Caki2 (cell line): ENCODE measurements around the gene NUDT8. TPM values are rescaled to one million over a fixed set of nuclear protein-coding genes. Genes with fewer than 3 reads are reported as not detected.
"Not testable (repeated sequence)": the region's sequence is repeated elsewhere in the genome, so short reads cannot be mapped to it uniquely, and the experiment has no call there.

Experiments
- DNase-seq: peaks from one replicate; pipeline ENCODE4 v3.0.0-alpha.2; 2015; ENCODE audit warnings: low read depth
- in situ Hi-C: cut with HindIII; loops from 2 replicates; pipeline ENCODE4 v1.10.0; 2016; ENCODE audit warnings: low sequenced_read_pairs, low pct_unique_long_range_greater_than_20kb, mixed read lengths
- total RNA-seq: library from RNA; depleted of rRNA; stranded (reverse); fragments of >200 nt; shearing (Covaris generic); gene quantifications from 2 replicates; pipeline ENCODE4 v1.2.3, GENCODE V29; 2014; ENCODE audit warnings: low replicate concordance

Gene NUDT8
- total RNA-seq, 1 experiment from 2014 or later = 52.9 TPM

DNA sequence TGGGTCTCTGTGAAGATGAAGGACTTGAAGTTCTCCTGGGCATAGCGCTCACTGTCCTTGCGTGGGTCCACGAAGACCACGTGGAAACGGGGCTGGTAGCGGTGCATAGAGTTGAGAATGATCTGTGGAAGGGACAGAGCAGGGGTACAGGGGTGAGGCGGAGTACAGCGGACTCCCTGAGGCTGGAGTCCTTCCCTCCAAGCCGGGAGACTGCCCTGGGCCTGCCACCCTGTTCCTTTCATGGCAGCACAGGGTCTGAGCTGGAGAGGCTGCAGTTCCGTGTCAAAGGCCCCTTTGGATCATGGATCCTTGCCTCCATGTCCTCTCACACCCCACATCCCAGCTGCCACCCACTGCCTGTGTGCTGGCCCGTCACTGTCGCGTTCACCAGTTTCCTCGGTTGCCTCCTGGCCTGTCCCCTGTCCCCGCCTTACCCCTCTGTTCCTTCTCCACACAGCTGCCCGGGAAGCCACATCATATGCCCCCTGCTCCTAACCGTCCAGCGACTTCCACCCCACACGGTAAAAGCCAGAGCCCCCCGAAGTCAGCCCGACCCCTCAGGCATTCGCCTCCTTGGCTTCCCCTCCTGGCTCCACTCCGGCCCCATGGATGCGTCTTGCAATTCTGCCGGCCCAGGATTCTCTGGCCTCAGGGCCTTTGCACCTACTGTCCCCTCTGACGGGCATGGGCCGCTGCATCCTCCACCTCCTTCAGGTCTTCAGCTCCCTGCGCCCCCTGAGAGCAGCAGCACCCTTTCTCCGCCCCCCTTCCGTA, 3.4 kb upstream of the NUDT8 start:
- DNase-seq = no peak
- in situ Hi-C loops = no loop called here

DNA sequence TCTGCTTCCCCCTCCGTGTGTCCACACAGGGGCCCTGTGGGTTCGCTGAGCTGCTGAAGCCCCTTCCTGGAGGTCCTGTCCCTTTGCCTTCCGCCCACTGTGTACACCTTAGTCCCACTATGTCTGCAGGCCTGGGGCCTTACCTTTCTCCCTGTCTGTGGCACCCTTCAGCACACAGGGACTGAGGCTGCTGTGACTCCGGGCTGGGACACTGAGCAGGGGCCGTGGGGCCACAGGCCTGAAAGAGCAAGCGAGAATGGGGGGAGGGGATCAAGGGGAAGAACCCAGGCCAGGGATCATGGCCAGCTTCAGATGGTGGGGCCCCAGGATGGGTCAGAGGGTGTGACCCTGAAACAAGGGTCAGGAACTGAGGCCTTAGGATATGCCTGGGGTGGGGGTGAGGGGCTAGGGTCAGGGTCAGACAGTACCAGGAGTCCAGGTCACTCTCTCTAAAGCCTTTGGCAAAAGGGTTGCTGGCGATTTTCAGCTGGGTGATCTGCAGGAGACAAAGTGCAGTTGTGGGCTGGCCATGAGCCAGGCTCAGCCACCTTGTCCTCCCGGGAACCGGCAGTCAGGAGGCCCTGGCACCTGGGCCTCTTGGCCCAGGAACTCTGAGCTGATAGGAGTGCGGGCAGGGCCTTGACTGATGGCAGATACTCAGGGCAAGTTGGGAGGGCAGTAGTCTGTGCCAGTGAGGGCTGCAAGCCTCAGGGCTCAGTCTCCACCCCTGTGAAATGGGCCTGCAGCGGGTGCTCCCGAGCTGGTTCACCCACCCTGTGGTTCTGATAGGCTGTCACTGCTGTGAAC, 2.6 kb upstream of the NUDT8 start:
- in situ Hi-C loops = no loop called here
- no peak for DNase-seq

DNA sequence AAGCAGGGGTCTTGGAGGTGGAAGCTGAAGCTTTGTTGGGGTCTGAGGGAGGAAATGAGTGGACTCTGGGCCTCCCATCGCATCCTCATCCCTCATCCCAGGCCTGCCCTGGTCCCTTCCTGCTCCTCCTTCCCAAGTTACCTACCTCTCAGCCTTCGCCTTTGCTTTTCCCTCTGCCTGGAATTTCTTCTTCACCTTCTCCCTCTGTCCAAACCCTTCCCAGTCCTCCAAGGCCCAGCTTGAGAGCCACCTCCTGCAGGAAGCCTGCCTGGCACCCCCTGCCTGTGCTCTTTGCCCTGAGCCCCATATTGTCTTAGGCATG, 2.1 kb upstream of the NUDT8 start:
- no peak for DNase-seq
- in situ Hi-C loops = no loop called here

DNA sequence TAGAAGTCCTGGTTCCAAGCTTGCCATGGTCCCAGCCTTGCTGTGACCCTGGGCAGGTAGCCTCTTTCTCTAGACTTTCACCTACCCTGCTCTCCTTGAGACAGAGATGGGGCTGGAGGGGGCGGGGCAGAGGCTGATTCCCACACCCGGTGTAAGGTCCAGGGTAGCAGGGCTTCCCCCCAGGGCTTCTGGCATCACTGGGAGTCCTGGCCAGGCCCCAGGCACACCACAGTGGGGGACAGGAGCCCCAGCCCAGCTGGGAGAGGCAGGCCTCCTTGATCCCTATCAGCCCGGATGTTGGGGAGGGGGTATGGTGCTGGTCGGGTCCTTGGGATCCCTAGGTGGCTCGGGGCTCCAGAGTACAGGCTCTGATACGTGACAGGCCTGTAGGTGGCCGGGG, 1.7 kb upstream of the NUDT8 start:
- no peak for DNase-seq
- in situ Hi-C loops = no loop called here

DNA sequence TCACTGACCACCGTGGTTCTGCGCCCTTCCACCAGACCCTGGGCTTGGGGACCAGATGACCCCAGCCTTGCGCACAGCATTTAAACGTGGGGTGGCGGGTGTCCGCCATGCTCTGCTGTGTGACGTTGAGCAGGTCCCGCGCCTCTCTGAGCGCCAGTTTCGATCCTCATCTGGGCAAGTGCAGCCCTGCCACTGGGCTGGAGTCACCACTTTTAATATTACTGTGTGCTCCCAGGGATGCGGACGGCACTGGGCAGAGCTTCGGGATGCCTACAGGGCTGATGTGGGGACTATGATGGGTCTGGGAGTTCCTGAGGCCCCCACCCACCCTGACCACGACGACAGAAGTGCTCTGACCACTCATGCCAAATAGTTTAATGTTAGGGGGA, 1.2 kb upstream of the NUDT8 start:
- in situ Hi-C loops = no loop called here
- no peak for DNase-seq

DNA sequence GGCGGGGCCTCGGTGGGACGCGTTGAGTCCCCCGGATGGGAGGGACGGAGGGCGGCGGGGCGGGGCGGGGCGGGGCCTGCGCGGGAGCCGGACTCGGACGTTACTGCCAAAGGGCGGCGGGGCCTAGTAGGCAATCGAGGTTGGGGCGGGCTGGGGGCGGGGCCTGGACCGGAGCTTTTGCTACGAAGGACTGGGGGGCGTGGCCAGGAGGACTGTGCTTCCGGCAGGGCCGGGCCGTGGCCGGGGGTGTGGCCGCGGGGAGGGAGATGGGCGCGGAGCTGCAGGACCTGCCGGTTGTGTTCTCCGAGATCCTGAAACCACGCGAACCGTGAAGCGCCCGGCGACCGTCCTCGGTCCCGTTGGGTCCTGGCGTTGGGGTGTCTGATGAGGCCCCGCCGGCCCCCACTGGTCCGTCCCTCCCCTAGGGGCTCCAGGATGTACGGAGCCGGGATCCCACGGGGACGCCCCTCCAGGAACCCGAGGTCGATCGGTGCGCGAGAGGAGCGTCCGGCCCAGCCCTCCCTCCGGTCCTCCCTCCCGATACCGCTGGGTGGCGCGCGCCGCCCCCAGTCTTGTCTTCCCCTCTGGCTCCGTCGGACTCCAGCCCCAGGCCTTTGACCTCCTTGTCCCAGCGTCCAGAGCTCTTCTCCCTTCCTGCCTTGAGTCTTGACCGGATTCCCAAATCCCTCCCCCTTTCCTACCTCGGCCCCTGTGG, 648 bp upstream of the NUDT8 start:
- DNase-seq = peak; percentile 89
- in situ Hi-C loops = no loop called here

DNA sequence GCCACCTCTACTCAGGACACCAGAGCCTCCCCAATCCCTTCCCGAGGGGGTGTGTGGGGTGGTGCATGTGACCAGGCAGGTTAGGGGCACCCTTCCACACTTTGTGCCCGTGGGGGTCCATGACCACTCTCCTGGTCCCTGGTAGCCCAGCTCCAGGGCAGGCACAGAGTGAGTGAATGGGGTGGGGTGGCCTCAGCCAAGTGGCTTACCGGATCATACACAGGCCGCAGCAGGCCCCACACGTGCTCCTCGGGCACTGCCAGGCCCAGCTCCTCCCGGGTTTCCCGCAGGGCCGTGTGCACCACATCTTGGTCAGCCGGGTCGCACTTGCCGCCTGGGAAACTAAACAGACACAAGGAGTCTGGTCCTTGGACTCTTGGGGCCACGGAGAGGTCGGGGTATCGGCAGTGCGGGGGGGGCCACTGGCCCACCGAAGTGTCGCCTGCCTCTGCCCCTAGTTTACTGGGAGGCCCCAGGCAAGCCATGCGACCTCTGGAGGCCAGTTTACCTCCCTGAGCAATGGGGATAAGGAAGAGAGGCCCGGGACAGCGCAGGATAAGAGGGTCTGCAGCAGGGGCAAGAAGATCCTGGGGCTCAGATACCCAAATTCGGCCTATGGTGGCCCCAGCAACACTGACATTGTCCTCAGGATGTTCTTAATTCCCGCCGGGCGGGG, 889 bp downstream of the NUDT8 start:
- DNase-seq = no peak
- in situ Hi-C loops = no loop called here

DNA sequence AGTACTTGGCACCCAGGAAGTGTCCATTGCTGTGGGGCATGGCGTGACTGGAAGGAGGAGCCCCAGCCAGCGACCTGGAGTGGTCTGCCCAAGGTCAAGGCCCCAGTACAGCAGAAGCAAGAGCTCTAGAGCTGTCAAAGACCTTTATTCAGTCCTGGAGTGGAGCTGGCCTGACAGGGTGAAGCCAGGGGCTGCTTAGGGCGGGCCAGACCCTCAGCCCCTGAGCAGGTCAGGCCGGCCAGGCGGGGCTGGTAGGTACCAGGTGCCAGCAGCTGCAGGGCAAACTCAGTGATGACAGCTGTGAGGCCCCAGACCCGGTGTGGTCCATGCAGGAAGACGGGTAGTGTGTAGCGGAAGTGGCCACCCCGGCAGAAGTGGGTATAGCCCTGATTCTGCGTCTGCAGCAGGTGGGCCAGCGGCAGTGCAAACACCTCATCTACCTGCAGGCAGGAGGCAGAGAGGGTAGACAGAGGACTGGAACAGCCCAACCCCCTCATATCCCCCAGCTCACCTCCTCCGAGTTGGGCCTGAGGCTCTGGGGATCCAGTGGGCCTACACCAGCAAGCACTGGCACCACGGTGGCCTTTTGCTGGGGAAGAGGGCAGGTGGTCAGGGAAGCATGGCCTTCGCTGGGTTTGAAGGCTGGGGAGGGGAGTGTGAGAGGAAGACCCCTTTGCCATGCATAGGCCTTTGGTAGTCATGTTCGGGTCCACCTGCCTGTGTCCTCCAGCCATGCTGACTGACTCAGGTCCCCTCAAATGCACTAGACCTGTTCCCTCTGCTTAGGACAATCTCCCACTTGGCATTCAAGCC, 1.7 kb downstream of the NUDT8 start:
- in situ Hi-C loops = no loop called here
- DNase-seq = no peak

DNA sequence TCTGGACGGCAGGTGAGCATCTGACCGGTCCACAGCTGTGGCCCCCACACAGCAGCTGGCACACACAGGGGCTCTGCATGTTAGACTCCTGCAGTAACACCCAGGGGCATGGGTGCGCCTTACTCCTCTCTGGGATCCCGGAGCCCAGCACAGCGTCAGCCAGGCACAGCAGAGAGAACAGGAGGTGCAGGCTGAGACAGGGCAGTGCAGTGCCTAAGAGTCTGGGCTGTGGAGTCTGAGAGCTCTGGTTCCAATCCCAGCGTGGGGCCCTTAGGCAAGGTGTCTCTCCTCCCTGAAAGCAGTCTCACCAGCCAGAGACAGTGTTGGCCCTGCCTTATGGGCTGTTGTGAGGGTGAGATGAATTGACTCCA, 2.3 kb downstream of the NUDT8 start:
- in situ Hi-C loops = no loop called here

DNA sequence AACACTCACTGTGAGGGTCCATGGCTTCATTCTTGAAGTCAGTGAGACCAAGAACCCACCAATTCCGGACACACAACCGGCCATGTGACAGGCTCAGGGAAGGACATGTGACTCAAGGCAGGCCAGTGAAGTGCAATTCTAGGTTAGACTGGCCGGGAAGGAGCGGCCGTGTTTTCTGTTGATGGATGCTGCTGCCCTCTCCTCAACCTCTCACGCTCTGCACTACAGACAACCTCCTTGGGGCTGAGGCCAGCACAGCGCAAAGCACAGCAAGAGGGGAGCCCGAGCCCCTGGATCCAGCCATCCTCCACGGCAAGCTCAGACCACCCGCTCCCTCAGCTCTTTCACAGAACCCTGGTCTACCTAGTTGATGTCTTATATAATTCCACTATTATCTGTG, 2.8 kb downstream of the NUDT8 start:
- in situ Hi-C loops = no loop called here
- DNase-seq = no peak

More for the DNA sequence above, 2.3 kb downstream of the NUDT8 start:
- DNase-seq = no peak

DNA sequence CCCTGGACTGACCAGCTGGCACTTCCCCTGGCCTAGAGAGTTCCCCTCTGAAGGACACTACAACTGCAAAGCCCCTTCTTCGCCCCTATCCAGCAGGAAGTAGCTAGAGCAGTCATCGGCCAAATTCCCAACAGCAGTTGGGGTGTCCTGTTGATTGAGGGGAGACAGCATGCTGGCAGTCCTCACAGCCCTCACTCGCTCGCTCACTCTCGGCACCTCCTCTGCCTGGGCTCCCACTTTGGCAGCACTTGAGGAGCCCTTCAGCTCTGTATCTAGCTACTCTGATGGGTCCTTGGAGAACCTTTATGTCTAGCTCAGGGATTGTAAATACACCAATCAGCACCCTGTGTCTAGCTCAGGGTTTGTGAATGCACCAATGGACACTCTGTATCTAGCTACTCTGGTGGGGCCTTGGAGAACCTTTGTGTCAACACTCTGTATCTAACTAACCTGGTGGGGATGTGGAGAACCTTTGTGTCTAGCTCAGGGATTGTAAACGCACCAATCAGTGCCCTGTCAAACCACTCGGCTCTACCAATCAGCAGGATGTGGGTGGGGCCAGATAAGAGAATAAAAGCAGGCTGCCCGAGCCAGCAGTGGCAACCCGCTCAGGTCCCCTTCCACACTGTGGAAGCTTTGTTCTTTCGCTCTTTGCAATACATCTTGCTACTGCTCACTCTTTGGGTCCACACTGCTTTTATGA, 3.5 kb downstream of the NUDT8 start:
- in situ Hi-C loops = not testable (repeated sequence)

DNA sequence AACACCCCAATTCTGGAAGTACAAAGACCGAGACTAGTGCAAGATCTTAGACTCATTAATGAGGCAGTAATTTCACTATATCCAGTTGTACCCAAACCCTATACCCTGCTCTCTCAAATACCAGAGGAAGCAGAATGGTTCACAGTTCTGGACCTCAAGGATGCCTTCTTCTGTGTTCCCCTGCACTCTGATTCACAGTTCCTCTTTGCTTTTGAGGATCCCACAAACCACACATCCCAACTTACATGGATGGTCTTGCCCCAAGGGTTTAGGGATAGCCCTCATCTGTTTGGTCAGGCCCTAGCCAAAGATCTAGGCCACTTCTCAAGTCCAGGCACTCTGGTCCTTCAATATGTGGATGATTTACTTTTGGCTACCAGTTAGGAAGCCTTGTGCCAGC, 5.9 kb downstream of the NUDT8 start:
- DNase-seq, in situ Hi-C loops: not testable (repeated sequence)

More for the DNA sequence above, 3.5 kb downstream of the NUDT8 start:
- not testable (repeated sequence) for DNase-seq

DNA sequence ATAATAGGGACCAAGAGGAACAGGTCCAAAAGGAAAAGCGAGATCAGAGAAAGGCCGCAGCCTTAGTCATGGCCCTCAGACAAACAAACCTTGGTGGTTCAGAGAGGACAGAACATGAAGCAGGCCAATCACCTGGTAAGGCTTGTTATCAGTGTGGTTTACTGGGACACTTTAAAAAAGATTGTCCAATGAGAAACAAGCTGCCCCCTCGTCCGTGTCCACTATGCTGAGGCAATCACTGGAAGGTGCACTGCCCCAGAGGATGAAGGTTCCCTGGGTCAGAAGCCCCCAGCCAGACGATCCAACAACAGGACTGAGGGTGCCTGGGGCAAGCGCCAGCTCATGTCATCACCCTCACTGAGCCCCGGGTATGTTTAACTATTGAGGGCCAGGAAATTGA, 6.8 kb downstream of the NUDT8 start:
- in situ Hi-C loops = not testable (repeated sequence)

DNA sequence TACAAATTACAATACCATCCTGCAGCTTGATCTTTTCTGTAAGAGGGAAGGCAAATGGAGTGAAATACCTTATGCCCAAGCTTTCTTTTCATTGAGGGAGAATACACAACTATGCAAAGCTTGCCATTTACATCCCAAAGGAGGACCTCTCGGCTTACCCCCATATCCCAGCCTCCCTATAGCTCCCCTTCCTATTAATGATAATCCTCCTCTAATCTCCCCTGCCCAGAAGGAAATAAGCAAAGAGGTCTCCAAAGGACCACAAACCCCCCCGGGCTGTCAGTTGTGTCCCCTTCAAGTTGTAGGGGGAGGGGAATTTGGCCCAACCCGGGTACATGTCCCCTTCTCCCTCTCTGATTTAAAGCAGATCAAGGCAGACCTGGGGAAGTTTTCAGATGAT, 7.8 kb downstream of the NUDT8 start:
- DNase-seq, in situ Hi-C loops: not testable (repeated sequence)

More for the DNA sequence above, 6.8 kb downstream of the NUDT8 start:
- not testable (repeated sequence) for DNase-seq

DNA sequence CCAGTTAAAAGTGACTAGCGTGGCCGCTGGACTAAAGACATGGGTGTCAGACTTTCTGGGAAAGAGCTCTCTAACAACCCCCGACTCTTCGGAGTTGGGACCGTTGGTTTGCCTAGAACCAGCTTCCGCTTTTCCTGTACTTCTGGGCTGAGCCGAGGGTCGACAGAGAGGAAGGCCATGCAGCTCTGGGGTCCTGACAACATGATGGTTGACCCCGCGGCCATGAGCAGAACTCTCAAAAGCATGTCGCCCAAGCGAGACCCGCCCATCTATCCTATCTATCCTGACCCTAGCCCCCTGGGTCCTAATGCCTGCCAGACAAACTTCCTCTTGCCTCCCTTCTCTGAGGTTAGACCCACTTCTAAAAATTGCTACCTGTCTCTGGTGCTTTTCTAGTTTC, 9.1 kb downstream of the NUDT8 start:
- in situ Hi-C loops, DNase-seq: not testable (repeated sequence)

DNA sequence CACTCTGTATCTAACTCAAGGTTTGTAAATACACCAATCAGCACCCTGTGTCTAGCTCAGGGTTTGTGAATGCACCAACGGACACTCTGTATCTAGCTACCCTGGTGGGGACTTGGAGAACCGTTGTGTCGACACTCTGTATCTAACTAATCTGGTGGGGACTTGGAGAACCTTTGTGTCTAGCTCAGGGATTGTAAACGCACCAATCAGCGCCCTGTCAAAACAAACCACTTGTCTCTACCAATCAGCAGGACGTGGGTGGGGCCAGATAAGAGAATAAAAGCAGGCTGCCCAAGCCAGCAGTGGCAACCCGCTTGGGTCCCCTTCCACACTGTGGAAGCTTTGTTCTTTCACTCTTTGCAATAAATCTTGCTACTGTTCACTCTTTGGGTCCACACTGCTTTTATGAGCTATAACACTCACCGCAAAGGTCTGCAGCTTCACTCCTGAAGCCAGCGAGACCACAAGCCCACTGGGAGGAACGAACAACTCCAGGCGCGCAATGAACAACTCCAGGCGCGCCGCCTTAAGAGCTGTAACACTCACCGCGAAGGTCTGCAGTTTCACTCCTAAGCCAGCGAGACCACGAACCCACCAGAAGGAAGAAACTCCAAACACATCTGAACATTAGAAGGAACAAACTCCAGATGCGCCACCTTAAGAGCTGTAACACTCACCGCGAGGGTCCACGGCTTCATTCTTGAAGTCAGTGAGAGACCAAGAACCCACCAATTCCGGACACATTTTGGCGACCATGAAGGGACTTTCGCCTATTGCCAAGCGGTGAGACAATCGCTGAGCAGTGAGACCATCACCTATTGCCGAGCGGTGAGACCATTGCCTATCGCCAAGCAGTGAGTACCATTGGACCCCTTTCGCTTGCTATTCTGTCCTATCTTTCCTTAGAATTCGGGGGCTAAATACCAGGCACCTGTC, 9.8 kb downstream of the NUDT8 start:
- in situ Hi-C loops = not testable (repeated sequence)

More for the DNA sequence above, 9.8 kb downstream of the NUDT8 start:
- DNase-seq = not testable (repeated sequence)
